ENCODE measurements around the gene NELFE.
"Not testable (repeated sequence)": the region's sequence is repeated elsewhere in the genome, so short reads cannot be mapped to it uniquely, and the experiment has no call there.

DNA sequence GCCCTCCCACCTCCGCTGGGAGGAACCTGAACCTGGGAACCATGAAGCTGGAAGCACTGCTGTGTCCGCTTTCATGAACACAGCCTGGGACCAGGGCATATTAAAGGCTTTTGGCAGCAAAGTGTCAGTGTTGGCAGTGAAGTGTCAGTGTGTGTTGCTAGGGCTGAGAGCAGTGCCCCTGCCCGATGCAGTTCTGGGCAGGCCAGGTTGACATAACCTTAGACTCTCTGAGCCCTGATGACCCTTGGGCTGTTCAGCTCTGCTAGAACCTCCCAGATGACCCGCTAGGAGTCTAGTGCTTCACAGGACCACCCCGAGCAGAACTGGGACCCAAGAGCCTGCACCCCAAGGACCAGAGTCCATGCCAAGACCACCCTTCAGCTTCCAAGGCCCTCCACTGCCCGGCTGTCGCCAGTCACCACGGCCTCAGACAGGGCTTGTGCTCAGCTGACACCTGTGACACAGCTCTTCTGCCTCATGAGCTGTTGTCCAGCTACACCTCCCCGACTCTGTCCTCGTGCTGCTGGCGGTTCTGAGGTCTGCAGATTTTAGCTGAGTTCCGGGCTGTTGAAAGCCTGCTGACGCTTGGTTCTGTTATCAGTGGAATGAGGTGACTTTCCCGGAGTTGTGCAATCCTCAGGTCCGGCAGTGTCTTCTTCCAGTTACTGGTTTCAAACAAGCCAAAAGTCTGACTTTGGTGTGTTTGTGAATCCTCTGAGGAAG lies 43.9 kb upstream of the NELFE start:
- TF ChIP-seq EZH2 (IDR thresholded peaks at IDR 0.05; ENCODE audit: borderline replicate concordance), result not testable (repeated sequence)
- TF ChIP-seq, protein P1, sequence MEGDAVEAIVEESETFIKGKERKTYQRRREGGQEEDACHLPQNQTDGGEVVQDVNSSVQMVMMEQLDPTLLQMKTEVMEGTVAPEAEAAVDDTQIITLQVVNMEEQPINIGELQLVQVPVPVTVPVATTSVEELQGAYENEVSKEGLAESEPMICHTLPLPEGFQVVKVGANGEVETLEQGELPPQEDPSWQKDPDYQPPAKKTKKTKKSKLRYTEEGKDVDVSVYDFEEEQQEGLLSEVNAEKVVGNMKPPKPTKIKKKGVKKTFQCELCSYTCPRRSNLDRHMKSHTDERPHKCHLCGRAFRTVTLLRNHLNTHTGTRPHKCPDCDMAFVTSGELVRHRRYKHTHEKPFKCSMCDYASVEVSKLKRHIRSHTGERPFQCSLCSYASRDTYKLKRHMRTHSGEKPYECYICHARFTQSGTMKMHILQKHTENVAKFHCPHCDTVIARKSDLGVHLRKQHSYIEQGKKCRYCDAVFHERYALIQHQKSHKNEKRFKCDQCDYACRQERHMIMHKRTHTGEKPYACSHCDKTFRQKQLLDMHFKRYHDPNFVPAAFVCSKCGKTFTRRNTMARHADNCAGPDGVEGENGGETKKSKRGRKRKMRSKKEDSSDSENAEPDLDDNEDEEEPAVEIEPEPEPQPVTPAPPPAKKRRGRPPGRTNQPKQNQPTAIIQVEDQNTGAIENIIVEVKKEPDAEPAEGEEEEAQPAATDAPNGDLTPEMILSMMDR (IDR thresholded peaks at IDR 0.05; ENCODE audit: poor library complexity), result not testable (repeated sequence)
